ENCODE measurements around the gene MSANTD1.

DNA sequence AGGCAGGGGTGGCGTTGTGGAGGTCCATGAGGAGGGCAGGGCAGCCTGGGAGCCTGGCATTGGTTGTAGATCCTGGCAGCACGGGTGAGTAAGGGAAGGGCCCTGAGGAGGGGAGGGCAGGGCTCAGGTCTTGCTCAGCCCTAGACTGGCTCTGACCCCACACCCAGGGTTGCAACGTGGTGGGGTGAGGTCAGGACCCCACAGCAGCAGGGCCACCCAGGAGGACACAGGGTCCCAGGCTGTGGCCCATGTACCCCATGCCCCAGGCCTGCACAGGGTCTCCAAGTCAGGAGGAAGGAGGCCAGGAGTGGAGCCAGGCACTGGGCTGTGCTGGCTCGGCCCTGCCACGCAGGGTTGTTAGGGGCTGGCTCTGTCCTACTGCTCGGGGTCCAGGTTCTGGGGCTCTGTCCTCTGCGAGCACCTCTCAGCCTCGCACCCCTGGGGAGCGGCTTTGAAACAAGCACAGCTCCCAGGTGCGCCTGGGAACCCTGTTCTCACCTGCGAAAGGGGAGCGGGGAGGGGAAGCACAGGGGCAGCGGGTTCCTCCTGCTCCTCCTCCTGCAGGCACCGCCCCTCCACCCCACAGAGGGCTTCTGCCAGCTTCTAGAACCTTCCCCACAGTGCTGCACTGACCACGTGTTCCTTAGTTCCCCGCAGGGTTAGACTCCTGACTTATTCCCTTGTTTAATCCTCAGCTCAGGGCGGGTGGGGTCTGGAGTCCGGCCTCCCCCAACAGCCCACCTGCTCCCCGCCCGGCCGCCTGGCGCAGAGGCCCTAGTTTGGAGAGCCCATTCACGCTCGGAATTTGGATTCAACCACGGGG lies 20.4 kb downstream of the MSANTD1 start:
- TF ChIP-seq, protein P1, sequence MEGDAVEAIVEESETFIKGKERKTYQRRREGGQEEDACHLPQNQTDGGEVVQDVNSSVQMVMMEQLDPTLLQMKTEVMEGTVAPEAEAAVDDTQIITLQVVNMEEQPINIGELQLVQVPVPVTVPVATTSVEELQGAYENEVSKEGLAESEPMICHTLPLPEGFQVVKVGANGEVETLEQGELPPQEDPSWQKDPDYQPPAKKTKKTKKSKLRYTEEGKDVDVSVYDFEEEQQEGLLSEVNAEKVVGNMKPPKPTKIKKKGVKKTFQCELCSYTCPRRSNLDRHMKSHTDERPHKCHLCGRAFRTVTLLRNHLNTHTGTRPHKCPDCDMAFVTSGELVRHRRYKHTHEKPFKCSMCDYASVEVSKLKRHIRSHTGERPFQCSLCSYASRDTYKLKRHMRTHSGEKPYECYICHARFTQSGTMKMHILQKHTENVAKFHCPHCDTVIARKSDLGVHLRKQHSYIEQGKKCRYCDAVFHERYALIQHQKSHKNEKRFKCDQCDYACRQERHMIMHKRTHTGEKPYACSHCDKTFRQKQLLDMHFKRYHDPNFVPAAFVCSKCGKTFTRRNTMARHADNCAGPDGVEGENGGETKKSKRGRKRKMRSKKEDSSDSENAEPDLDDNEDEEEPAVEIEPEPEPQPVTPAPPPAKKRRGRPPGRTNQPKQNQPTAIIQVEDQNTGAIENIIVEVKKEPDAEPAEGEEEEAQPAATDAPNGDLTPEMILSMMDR (IDR thresholded peaks at IDR 0.05; ENCODE audit: insufficient read depth, low read length) = no peak
- TF ChIP-seq, protein P2, sequence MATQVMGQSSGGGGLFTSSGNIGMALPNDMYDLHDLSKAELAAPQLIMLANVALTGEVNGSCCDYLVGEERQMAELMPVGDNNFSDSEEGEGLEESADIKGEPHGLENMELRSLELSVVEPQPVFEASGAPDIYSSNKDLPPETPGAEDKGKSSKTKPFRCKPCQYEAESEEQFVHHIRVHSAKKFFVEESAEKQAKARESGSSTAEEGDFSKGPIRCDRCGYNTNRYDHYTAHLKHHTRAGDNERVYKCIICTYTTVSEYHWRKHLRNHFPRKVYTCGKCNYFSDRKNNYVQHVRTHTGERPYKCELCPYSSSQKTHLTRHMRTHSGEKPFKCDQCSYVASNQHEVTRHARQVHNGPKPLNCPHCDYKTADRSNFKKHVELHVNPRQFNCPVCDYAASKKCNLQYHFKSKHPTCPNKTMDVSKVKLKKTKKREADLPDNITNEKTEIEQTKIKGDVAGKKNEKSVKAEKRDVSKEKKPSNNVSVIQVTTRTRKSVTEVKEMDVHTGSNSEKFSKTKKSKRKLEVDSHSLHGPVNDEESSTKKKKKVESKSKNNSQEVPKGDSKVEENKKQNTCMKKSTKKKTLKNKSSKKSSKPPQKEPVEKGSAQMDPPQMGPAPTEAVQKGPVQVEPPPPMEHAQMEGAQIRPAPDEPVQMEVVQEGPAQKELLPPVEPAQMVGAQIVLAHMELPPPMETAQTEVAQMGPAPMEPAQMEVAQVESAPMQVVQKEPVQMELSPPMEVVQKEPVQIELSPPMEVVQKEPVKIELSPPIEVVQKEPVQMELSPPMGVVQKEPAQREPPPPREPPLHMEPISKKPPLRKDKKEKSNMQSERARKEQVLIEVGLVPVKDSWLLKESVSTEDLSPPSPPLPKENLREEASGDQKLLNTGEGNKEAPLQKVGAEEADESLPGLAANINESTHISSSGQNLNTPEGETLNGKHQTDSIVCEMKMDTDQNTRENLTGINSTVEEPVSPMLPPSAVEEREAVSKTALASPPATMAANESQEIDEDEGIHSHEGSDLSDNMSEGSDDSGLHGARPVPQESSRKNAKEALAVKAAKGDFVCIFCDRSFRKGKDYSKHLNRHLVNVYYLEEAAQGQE (IDR thresholded peaks at IDR 0.05; ENCODE audit: insufficient replicate concordance, low read depth) = no peak
- TF ChIP-seq POLR2AphosphoS5 (IDR thresholded peaks at IDR 0.05; ENCODE audit: low read depth) (no peak), GABPA (IDR thresholded peaks at IDR 0.05; ENCODE audit: low read depth) (no peak), SPI1 (IDR thresholded peaks at IDR 0.05; ENCODE audit: borderline replicate concordance, low read depth) (no peak)

Data from HL-60 (cell line).